HG02642 (cell line): ENCODE data around the gene INTS13.
"Not testable (repeated sequence)": the region's sequence is repeated elsewhere in the genome, so short reads cannot be mapped to it uniquely, and the experiment has no call there.

ENCODE experiments used
- ATAC-seq: cut with Tn5 transposase; IDR thresholded peaks from one replicate; pipeline ENCODE4 v1.9.1; 2021; ENCODE audit warnings: mild to moderate bottlenecking; ENCODE audit not compliant: unreplicated experiment, poor library complexity

The INTS13 gene

DNA sequence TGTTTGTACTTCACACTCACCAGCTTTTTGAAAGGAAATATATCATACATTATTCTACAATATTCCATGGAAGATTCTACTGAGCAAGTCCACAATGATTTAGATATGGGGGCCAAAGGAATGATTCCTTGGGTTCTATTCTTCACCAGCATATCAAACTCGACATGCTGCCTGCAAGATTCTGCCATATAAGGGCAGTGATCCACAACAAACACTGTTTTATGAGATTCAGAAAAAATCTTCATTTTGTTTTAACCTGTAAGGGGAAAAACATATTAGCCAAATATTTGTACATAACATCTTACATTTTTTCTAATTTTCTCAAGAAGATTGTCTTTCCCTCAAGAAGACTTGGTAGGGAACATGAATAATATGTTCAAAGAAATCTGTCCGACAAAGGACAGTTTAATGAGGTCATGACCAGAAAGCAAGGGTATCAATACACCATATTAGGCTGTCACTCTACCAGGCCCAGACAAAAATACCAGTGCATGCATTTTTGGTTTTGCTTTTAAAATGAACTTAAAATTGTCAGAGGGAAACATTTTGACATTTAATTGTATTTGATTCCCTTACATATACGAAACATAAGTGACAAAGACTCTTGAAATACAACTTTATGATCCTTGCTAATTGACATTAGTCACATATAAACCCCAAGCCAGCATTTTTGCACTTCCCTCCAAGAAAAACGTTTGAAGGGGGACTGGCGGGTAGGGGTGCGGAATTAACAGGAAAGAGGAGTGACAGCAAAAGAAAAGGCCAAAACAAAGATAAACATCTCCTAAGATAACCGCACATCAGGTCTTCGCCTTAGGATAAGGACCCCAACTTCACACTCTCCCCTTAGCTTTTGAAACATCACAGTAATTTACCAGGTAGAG lies 980 bp downstream of the INTS13 start:
- ATAC-seq = no peak

DNA sequence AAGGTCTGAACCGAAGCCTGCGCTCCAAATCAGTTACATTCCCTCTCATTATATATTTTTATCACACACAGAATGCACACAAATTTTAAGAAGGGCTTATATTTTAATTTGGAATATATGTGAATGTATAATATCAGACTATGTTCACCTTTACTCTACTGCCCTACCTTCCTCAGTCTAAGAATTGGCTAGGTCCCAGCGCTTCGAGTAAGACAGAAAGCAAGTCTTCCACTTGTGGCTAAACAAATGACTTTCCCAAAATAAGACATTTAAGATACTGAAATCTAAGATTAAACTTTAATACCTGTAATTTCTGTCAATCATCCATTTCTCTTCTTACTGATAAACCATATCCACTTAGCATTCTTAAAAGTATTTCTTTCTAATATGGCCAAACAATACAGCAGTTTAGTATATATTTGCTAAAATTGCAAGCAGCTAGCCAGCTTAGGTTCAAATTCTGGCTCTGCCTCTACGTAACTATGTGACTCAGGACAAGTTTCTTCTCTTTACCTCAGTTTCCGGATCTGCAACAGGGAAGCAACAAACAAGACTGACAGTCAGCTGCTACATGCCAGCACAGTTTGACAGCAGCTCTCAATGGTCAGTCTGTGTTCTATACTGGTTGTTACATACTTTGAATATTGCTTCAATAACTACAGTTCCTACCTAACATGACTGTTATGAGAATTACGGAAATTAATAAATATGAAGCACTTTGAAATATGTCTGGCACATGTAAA lies 2.0 kb downstream of the INTS13 start:
- no peak for ATAC-seq

DNA sequence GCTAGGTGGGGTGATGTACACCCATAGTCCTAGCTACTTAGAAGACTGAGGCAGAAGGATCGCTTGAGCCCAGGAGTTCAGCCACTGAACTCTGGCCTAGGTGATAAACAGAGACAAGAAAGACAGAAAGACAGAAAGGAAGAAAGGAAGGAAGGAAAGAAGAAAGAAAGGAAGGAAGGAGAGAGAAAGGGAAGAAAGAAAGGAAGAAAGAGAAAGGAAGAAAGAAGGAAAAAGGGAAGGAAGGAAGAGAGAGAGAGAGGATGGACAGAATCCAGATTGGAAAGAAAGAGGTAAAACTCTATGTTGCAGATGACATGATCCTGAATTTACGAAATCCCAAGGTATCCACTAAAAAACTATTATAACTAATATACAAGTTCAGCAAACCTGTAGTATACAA lies 8.2 kb downstream of the INTS13 start:
- no peak for ATAC-seq

DNA sequence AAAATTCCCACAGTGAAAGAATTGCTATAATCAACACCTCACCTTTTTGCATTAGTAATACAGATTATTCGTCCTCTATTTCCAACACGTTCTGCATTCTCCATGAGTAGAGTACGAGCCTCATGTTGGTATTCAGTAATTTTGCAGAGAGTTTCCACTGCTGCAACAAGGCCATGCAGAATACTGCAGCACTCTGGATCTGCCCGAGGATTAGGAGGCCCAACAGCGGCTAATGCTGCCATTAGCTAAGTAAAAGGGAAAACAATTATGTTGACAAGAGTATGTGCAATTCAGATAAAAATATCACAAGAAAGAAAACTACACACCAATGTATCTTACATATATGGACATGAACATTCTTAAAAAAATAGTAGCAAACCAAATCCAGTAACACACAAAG lies 9.1 kb downstream of the INTS13 start:
- ATAC-seq = no peak

DNA sequence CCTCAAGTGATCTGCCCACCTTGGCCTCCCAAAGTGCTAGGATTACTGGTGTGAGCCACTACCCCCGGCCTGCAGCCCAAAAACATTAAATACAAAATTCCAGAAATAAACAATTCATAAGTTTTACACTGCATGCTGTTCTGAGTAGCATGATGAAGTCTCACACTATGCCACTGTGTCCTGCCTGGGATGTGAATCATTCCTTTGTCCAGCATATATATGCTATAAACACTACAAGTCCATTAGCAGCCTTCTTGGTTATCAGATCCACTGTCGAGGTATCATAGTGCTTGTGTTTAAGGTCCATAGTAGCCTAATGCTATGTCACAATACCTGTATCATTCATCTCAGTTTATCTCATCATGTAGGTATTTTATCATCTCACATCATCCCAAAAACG lies 15.9 kb downstream of the INTS13 start:
- ATAC-seq = no peak

DNA sequence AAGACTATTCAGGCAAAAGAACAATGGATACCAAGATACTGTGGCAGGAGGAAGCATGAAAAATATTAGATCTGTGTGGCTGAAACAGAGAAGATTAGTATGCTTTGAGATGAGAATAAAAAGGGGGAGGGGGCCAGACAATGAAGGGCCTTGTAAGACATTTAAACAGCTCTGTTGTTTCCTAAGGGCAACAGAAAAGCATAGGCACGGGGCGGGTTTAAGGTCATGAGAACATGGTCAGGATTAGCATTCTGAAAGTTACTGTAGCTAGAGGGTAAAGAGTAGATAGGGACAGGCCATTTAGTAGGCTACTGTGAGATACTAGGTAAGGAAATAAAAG lies 18.6 kb downstream of the INTS13 start:
- ATAC-seq = no peak

DNA sequence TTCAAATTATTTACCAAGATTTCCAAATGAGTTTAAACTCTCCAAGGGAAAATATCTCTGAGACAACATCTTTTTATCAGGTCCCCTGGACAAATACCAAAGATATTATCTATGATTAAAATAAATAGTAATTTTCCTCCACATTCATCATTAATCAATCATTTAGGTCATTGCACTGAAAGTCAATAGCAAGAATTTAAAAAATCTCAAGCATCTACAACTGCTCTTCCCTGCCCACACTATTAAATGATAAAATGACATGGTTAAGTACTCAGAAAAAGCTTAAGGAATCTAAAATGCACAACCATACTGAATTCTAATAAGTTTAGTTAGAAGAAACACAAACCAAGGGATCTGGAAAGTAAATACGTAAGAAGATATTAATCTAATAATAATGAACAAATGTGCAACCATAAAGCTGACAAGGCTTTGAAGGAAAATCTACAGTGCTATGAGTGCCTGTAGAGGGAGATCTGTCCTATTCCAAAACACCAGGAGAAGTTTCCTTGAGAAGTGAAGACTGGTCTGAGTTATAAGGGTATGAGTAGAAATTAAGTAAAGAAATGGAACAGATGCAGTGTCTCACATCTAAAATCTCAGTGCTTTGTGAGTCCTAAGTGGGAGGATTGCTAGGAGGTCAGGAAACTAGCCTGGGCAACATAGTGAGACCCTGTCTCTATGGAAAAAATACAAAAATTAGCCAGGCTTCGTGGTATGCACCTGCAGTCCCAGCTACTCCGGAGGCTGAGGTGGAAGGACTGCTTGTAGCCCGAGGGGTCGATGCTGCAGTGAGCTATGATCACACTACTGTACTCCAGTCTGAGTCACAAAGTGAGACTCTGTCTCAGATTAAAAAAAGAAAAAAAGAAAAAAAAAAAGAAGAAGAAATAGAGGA lies 19.2 kb downstream of the INTS13 start:
- ATAC-seq = no peak

DNA sequence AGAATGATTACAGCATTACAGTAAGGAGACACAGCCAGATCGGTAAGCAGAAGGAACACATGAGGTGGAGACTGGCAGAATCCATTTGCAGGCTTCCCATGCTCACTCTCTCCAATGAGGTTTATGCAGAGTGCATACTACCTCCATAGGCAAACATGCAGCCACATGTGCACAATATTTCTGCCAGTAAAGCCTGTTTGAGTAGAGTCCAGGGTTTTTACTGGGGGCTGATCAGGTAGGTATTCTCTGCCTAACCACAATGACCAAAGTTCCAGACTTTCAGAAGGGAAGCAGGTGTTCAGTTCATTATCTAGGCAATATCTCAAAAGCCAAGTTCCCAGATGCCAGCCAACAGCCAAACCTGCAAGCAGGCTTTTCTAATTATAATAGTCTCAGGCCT lies 31.1 kb downstream of the INTS13 start:
- no peak for ATAC-seq

DNA sequence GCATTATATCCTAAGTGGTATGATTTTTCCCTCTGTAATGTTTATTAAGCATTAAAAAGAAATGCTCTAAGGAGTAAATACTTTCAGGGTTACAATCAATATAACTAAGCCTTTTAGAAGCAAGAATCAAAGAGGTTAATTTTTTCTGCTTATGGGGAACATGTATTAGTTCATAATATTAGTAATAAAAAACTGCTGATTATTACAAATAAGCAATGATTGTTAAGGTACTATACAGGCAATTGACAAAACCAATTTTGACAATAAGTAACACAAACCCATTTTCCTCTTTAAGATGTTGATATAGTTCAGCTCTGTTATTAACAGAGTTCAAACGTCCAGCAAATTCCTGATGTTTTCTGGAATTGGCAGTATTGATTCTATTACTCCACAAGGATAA lies 31.8 kb downstream of the INTS13 start:
- no peak for ATAC-seq

DNA sequence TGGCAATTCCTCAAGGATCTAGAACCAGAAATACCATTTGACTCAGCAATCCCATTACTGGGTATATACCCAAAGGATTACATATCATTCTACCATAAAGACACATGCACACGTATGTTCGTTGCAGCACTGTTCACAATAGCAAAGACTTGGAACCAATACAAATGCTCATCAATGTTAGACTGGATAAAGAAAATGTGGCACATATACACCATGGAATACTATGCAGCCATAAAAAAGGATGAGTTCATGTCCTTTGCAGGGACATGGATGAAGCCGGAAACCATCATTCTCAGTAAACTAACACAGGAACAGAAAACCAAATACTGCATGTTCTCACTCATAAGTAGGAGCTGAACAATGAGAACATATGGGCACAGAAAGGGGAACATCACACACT lies 34.4 kb downstream of the INTS13 start:
- not testable (repeated sequence) for ATAC-seq

DNA sequence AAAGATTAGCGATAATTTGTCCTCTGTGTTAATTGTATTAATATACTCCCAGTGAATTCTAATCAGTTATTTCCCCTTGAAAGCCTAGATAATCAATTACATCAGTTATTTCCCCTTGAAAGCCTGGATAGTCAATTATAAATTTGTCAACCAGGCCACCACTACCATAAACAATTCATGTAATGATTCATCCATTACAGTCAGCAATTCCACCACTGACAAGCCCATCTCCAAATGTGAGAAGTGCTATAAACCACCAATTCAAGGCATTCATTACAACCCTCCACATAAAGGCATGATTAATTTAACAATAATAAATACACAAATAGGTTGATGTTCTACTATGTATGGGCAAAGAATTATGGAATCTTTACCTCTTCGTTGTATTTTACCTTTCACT lies 40.9 kb downstream of the INTS13 start:
- no peak for ATAC-seq

DNA sequence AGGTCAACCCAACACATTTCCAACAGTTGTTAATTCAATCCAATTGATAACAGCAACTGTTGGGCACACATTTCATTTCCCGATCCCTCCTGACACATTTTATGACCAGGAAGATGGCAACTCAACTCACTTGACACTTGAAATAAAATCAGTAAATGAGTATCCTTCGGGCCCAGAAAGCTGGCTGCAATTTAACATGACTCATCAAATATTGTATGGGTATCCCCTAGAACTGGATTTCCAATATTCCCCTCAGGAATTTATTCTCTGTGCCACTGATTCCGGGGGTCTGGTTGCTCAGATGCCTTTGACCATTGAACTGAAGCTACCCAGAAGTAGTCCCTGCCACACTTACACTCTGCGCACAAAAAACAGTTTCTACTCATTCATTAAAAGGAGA lies 42.1 kb downstream of the INTS13 start:
- ATAC-seq = no peak

DNA sequence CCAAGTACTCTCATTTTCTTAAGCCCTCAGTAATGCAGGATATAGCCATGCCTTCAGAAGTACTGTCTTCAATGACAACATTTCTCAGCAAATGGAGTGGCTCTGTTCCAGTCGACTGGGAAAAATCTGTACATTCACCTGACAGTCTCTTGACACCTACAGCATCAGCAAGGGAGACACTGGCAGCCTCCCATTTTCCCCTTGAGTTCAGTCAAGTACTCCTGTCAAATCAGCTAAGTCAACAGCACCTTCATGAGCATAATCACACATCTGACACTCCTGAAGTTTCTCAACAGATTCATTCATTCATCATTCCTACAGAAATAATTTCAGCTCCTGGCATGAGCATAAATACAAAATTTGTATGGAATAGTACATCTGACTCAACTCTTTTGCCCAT lies 46.1 kb downstream of the INTS13 start:
- ATAC-seq = no peak

DNA sequence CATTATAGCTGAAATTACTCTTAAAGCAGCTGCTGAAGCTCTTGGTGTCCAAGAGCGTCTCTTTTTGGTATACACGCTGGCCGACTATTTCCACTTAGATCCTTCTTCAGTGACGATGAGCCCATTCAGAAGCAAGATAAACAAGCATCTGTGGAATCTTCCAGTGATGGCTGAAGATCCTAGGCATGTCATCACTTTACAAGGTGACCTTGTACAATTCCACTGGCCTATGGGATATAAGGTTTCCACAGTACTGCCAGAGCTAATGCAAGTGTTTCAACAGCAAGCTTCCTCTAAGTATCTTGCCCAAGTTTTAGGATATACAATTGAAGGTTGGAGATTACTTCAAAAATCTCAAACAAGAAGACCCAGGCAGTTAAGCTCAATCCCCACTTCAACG lies 47.0 kb downstream of the INTS13 start:
- ATAC-seq = no peak

DNA sequence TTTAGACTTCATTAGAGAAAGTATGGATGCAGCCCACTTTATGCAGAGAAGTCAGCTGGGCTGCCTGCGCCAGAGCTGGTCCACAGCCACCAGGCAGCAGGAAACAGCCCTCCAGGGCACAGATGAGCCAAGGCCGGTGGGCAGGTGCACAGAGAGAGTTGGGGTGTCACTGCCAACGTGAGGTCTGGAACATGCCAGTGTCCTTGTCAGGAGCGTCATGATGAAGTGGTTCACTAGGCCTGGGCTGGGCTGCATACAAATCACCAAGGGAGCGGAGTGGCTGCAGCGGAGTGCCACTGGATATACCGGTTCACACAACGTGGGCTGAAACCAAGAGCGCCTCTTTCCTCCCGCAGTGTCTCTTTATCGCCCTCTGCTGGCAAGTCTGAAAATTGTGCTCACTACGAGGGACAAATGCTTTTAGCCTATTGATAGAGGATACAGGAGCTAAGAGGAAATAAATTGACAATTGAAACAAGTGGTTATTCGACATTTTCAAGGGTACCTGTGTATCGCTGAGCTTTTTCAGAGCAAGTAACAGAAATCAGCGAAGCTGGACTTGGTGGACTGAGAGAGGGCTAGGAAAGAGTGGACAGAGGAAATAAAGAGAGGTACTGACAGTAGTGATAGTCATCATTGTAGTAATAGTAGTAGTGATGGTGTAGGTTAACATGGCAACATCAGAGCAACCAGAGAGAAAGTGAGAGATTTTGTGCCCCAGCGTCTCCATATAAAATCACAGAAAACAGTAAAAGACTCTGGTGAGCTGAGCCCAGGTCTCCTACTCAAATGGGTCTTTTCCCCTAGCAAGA lies 52.8 kb downstream of the INTS13 start:
- ATAC-seq = peak; percentile 94

DNA sequence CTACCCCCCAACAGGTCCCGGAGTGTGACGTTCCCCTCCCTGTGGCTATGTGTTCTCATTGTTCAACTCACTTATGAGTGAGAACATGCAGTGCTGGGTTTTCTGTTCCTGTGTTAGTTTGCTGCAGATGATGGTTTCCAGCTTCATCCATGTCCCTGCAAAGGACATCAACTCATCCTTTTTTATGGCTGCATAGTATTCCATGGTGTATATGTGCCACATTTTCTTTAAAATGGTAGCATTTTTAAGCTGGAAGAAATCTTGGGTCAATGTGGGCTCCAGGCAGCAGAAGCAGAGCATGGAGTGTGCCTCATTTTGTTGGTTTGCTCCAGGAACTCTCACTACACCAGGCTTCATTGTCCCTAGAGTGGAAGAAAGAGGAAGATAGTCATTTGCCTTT lies 57.2 kb downstream of the INTS13 start:
- no peak for ATAC-seq

DNA sequence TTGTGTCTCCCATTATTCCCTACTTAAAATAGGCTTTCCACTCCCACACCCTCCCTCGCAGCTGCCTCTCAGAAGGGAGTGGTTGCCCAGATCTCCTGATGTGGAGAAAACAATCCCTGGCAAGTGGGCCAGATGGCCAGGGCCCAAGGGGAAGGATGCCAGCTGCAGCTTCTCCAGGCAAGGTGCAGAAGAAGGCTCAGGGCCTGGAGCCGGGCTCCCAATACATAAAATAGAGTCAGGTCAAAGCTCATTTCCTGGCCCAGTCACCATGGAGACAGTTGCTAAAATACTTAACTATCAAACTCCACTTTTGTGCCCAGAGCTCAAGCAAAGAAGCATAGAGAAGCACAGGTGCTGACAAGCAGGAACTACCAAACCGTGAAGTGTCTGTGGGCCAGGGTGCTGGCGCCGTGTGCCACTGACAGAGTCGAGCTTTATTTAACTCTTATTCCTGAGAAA lies 59.1 kb downstream of the INTS13 start:
- peak; percentile 70 for ATAC-seq

DNA sequence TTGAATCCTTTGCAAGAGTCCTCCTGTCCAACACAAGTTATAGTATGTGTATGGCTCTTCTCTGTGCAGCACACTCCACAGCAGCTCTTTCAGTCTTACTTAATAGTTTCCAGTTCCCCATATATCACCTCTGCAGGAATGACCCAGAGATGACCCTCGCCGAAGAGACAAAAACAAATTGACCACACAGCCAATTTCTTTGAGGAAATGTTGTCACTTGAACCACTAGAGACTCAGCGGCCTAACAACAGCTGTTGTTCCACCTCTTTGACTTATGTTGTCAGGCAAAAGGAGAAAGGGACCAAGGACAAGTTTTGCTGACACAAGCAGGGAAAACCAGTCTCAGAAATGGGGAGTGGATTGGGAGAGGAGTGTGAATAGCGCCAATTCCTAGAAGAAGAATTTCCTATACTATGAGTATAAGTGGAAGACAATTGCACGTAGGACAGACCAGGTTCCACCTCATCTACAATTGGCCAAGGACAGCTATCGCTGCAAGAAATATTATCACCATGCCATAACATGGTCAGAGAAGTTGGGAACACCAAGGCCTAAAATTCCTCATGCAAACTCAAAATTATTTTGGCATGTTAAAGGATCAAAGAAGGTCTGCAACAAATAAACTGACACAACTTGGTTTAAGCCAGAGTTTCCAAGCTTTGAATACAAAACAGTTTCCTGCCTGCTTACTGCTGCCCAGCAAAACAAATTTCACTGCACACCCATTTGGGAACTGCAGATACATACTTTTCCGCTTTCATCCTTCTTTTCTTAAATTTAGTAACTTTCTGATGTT lies 63.1 kb downstream of the INTS13 start:
- peak; percentile 57 for ATAC-seq

DNA sequence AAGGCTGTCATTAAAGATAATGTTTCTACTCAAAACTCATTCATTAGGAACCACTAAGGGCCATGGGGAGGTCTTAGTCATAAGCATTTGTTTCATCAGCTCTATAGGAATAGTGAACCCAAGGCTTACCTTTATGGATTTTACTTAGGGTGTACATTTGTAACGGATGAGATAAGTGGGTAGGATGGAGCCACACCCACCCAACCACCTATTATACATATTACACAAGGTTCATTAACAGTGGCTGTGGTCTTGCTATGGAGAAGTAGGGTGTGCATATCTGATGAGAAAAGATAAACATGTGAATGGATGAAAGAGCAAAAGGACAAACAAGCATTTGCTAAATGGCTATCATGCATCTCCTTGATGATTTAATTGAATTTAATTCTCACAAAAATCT lies 65.2 kb downstream of the INTS13 start:
- no peak for ATAC-seq
